SK-N-SH treated with all-trans-retinoic acid at 6 μM for 48 hours (cell line): ENCODE results near the gene MYCBP2.
A peak's percentile ranks its signal among the peaks of the same experiment; 100 is the strongest.
"Not testable (repeated sequence)": the region's sequence is repeated elsewhere in the genome, so short reads cannot be mapped to it uniquely, and the experiment has no call there.

Experiments used
- ATAC-seq: fragments of 200-7000 bp; cut with Tn5 transposase; 3 replicates; pipeline ENCODE4 v1.9.1; 2020; ENCODE audit warnings: mild to moderate bottlenecking, moderate library complexity
- ARNTL ChIP-seq: fragments of 450-650 bp; formaldehyde crosslinking; IDR thresholded peaks from 2 replicates; pipeline ENCODE4 v1.5.0; 2020; ENCODE audit warnings: low read depth, mild to moderate bottlenecking, moderate library complexity, borderline replicate concordance
- BACH2 ChIP-seq: fragments of 250-450 bp; sonication (Bioruptor Pico); IDR thresholded peaks from 2 replicates; pipeline ENCODE4 v1.9.0; 2021; ENCODE audit warnings: mild to moderate bottlenecking, borderline replicate concordance
- CSDC2 ChIP-seq: fragments of 250-450 bp; sonication (Bioruptor Pico); IDR thresholded peaks from 2 replicates; pipeline ENCODE4 v1.5.0; 2020; ENCODE audit warnings: mild to moderate bottlenecking, moderate library complexity
- ESRRG ChIP-seq: fragments of 250-450 bp; sonication (Bioruptor Pico); IDR thresholded peaks from 2 replicates; pipeline ENCODE4 v1.6.1; 2021; ENCODE audit warnings: mild to moderate bottlenecking
- OSR1 ChIP-seq: fragments of 250-450 bp; sonication (Bioruptor Pico); IDR thresholded peaks from 2 replicates; pipeline ENCODE4 v1.8.0; 2022; ENCODE audit warnings: moderate library complexity, mild to moderate bottlenecking, inconsistent platforms
- PPARA ChIP-seq: fragments of 250-450 bp; sonication (Bioruptor Pico); IDR thresholded peaks from 2 replicates; pipeline ENCODE4 v1.5.0; 2020; ENCODE audit warnings: mild to moderate bottlenecking, borderline replicate concordance
- RARB ChIP-seq: fragments of 250-450 bp; sonication (Bioruptor Pico); IDR thresholded peaks from 2 replicates; pipeline ENCODE4 v1.8.0; 2021; ENCODE audit warnings: mild to moderate bottlenecking, moderate library complexity
- SNAI2 ChIP-seq: fragments of 250-450 bp; sonication (Bioruptor Pico); IDR thresholded peaks from 2 replicates; pipeline ENCODE4 v1.5.0; 2020; ENCODE audit warnings: mild to moderate bottlenecking, moderate library complexity
- TCF4 ChIP-seq: fragments of 250-450 bp; sonication (Bioruptor Pico); IDR thresholded peaks from 2 replicates; pipeline ENCODE4 v1.8.0; 2021; ENCODE audit warnings: mild to moderate bottlenecking, moderate library complexity, borderline replicate concordance
- TOX ChIP-seq: fragments of 250-450 bp; sonication (Bioruptor Pico); IDR thresholded peaks from 2 replicates; pipeline ENCODE4 v1.8.0; 2021; ENCODE audit warnings: mild to moderate bottlenecking, moderate library complexity, borderline replicate concordance
- ZC3H10 ChIP-seq: fragments of 250-450 bp; sonication (Bioruptor Pico); IDR thresholded peaks from 2 replicates; pipeline ENCODE4 v1.5.1; 2021; ENCODE audit warnings: mild to moderate bottlenecking, moderate library complexity
- ZFP3 ChIP-seq: fragments of 250-450 bp; sonication (Bioruptor Pico); IDR thresholded peaks from 2 replicates; pipeline ENCODE4 v1.5.0; 2020; ENCODE audit warnings: mild to moderate bottlenecking, moderate library complexity
- ZFP30 ChIP-seq: fragments of 450-650 bp; formaldehyde crosslinking; IDR thresholded peaks from 2 replicates; pipeline ENCODE4 v1.5.0; 2022; ENCODE audit warnings: mild to moderate bottlenecking, moderate library complexity
- ZNF565 ChIP-seq: fragments of 450-650 bp; formaldehyde crosslinking; conservative IDR thresholded peaks from 2 replicates; pipeline ENCODE4 v1.5.0; 2020; ENCODE audit warnings: low read depth, mild to moderate bottlenecking, moderate library complexity
- ZNF70 ChIP-seq: fragments of 450-650 bp; formaldehyde crosslinking; IDR thresholded peaks from 2 replicates; pipeline ENCODE4 v1.5.0; 2020; ENCODE audit warnings: mild to moderate bottlenecking, moderate library complexity
- ZNF8 ChIP-seq: fragments of 450-650 bp; formaldehyde crosslinking; IDR thresholded peaks from 2 replicates; pipeline ENCODE4 v1.5.0; 2020; ENCODE audit warnings: mild to moderate bottlenecking, moderate library complexity
- TF ChIP-seq, protein P1 (sequence below): fragments of 250-450 bp; sonication (Bioruptor Pico); IDR thresholded peaks from 2 replicates; pipeline ENCODE4 v1.5.1; 2021; ENCODE audit warnings: mild to moderate bottlenecking, moderate library complexity
- TF ChIP-seq, protein P2 (sequence below): fragments of 250-450 bp; sonication (Bioruptor Pico); IDR thresholded peaks from 2 replicates; pipeline ENCODE4 v1.5.1; 2020; ENCODE audit warnings: low read depth, mild to moderate bottlenecking, moderate library complexity
- TF ChIP-seq, protein P3 (sequence below): fragments of 250-450 bp; sonication (Bioruptor Pico); IDR thresholded peaks from 2 replicates; pipeline ENCODE4 v1.8.0; 2020; ENCODE audit warnings: mild to moderate bottlenecking, moderate library complexity, borderline replicate concordance
- TF ChIP-seq, protein P4 (sequence below): fragments of 250-450 bp; sonication (Bioruptor Pico); IDR thresholded peaks from 2 replicates; pipeline ENCODE4 v1.8.0; 2021; ENCODE audit warnings: low read depth, mild to moderate bottlenecking, moderate library complexity, borderline replicate concordance
- TF ChIP-seq, protein P5 (sequence below): fragments of 250-450 bp; sonication (Bioruptor Pico); IDR thresholded peaks from 2 replicates; pipeline ENCODE4 v1.5.0; 2020; ENCODE audit warnings: mild to moderate bottlenecking, moderate library complexity

MYCBP2 gene

DNA sequence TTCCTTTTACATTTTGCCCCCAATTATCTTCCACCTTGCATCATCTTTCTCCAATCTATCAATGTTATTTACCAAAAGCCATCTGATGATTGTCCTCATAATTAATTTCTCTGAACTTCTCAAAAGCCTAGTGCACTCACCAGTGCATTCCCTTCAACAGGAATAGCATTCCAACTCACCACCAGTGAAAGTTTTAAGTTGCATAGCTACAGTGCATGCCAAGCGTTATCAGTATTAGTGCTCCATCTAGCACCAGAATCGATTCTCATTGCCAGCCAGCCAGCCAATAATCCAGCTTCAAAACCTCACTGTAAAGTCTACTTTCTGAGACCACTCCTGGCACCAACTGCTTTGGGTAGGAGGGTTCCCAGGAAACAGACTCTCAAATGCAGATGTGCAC is 7.4 kb downstream of the MYCBP2 start:
- ATAC-seq: peak; percentile 35; the same call in 1 of the 3 replicates
- TF ChIP-seq PPARA (CRISPR knock-in tag) (no peak), ZNF565 (no peak), BACH2 (CRISPR knock-in tag) (no peak), SNAI2 (no peak), TOX (no peak), ARNTL (no peak), OSR1 (no peak), ZNF8 (no peak), ZNF70 (no peak), ESRRG (CRISPR knock-in tag) (no peak), TCF4 (CRISPR knock-in tag) (no peak), ZFP30 (CRISPR knock-in tag) (no peak), ZC3H10 (no peak), RARB (CRISPR knock-in tag) (no peak), ZFP3 (CRISPR knock-in tag) (no peak)
- TF ChIP-seq, protein P1, sequence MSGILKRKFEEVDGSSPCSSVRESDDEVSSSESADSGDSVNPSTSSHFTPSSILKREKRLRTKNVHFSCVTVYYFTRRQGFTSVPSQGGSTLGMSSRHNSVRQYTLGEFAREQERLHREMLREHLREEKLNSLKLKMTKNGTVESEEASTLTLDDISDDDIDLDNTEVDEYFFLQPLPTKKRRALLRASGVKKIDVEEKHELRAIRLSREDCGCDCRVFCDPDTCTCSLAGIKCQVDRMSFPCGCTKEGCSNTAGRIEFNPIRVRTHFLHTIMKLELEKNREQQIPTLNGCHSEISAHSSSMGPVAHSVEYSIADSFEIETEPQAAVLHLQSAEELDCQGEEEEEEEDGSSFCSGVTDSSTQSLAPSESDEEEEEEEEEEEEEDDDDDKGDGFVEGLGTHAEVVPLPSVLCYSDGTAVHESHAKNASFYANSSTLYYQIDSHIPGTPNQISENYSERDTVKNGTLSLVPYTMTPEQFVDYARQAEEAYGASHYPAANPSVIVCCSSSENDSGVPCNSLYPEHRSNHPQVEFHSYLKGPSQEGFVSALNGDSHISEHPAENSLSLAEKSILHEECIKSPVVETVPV (CRISPR knock-in tag): no peak
- TF ChIP-seq, protein P2, sequence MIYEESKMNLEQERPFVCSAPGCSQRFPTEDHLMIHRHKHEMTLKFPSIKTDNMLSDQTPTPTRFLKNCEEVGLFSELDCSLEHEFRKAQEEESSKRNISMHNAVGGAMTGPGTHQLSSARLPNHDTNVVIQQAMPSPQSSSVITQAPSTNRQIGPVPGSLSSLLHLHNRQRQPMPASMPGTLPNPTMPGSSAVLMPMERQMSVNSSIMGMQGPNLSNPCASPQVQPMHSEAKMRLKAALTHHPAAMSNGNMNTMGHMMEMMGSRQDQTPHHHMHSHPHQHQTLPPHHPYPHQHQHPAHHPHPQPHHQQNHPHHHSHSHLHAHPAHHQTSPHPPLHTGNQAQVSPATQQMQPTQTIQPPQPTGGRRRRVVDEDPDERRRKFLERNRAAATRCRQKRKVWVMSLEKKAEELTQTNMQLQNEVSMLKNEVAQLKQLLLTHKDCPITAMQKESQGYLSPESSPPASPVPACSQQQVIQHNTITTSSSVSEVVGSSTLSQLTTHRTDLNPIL (CRISPR knock-in tag): no peak
- TF ChIP-seq, protein P3, sequence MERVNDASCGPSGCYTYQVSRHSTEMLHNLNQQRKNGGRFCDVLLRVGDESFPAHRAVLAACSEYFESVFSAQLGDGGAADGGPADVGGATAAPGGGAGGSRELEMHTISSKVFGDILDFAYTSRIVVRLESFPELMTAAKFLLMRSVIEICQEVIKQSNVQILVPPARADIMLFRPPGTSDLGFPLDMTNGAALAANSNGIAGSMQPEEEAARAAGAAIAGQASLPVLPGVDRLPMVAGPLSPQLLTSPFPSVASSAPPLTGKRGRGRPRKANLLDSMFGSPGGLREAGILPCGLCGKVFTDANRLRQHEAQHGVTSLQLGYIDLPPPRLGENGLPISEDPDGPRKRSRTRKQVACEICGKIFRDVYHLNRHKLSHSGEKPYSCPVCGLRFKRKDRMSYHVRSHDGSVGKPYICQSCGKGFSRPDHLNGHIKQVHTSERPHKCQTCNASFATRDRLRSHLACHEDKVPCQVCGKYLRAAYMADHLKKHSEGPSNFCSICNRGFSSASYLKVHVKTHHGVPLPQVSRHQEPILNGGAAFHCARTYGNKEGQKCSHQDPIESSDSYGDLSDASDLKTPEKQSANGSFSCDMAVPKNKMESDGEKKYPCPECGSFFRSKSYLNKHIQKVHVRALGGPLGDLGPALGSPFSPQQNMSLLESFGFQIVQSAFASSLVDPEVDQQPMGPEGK (CRISPR knock-in tag): no peak
- TF ChIP-seq, all 23 proteins: peak for 0

DNA sequence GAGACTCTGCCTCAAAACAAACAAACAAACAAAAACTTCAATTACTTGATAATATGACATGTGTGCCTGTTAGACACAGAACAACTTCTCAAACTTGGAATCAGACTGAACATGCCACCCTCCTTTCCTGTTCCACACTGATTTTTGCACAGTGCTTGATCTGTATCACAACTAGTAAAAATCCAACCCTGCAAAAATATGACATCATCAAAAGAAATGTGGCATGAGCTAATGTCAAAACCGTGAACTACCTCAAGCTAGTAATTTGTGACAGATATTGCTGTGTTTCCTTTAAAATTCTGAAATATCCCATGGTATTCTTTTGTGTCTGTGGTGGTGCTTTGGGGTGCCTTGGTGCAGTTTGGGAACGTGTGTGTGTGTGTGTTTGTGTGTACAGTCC is 8.2 kb downstream of the MYCBP2 start:
- TF ChIP-seq TCF4 (CRISPR knock-in tag) (no peak), CSDC2 (no peak), ZFP30 (CRISPR knock-in tag) (no peak), PPARA (CRISPR knock-in tag) (no peak), OSR1 (no peak), TOX (no peak)
- TF ChIP-seq, protein P3 (CRISPR knock-in tag): no peak
- TF ChIP-seq, protein P4, sequence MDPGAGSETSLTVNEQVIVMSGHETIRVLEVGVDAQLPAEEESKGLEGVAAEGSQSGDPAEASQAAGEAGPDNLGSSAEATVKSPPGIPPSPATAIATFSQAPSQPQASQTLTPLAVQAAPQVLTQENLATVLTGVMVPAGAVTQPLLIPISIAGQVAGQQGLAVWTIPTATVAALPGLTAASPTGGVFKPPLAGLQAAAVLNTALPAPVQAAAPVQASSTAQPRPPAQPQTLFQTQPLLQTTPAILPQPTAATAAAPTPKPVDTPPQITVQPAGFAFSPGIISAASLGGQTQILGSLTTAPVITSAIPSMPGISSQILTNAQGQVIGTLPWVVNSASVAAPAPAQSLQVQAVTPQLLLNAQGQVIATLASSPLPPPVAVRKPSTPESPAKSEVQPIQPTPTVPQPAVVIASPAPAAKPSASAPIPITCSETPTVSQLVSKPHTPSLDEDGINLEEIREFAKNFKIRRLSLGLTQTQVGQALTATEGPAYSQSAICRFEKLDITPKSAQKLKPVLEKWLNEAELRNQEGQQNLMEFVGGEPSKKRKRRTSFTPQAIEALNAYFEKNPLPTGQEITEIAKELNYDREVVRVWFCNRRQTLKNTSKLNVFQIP (CRISPR knock-in tag): no peak
- no peak for ATAC-seq

DNA sequence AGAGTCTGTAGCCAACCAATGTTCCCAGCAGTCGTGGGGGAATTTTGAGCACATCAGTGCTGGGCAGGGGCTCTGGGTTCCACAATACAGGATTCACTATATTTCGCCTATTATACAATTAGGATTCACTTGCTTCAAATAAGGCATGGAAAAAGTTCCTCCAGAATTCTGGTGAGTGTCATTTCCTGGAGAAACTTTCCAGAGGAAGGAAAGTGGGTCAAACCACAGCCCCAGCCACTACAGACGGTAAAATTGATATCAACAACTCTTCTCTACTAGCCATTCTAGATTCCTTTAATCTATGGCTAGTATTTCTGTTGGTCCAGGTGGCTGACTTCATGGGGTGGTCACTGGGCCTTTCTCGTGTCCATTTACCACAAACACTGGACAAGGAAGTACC is 10.5 kb downstream of the MYCBP2 start:
- TF ChIP-seq ZNF70 (no peak), TCF4 (CRISPR knock-in tag) (no peak), RARB (CRISPR knock-in tag) (no peak)
- TF ChIP-seq, protein P5, sequence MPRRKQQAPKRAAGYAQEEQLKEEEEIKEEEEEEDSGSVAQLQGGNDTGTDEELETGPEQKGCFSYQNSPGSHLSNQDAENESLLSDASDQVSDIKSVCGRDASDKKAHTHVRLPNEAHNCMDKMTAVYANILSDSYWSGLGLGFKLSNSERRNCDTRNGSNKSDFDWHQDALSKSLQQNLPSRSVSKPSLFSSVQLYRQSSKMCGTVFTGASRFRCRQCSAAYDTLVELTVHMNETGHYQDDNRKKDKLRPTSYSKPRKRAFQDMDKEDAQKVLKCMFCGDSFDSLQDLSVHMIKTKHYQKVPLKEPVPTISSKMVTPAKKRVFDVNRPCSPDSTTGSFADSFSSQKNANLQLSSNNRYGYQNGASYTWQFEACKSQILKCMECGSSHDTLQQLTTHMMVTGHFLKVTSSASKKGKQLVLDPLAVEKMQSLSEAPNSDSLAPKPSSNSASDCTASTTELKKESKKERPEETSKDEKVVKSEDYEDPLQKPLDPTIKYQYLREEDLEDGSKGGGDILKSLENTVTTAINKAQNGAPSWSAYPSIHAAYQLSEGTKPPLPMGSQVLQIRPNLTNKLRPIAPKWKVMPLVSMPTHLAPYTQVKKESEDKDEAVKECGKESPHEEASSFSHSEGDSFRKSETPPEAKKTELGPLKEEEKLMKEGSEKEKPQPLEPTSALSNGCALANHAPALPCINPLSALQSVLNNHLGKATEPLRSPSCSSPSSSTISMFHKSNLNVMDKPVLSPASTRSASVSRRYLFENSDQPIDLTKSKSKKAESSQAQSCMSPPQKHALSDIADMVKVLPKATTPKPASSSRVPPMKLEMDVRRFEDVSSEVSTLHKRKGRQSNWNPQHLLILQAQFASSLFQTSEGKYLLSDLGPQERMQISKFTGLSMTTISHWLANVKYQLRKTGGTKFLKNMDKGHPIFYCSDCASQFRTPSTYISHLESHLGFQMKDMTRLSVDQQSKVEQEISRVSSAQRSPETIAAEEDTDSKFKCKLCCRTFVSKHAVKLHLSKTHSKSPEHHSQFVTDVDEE (CRISPR knock-in tag): no peak
- TF ChIP-seq, protein P3 (CRISPR knock-in tag): no peak
- ATAC-seq: no peak

DNA sequence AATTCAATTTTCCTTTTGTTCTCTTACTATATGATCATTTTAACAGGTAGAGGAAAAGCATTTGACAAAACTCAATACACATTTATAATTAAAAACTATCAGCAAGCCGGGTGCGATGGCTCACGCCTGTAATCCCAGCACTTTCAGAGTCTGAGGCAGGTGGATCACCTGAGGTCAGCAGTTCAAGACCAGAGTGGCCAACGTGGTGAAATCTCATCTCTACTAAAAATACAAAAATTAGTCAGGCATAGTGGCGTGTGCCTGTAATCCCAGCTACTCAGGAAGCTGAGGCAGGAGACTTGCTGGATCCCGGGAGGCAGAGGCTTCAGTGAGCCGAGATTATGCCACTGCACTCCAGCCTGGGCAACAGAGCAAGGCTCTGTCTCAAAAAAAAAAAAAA is 11.4 kb downstream of the MYCBP2 start:
- not testable (repeated sequence) for ATAC-seq
